HCT116 (cell line): ENCODE data around the gene KRTAP10-10.

Source experiments
- EGR1 ChIP-seq: IDR thresholded peaks from 2 replicates; pipeline ENCODE4 v1.6.1; 2012; ENCODE audit warnings: low read depth
- EZH2 ChIP-seq: fragments of 200-600 bp; sonication (generic); IDR thresholded peaks from 2 replicates; pipeline ENCODE4 v1.6.1; 2017; ENCODE audit warnings: antibody characterized with exemption, mixed run types
- EZH2phosphoT487 ChIP-seq: fragments of 200-600 bp; IDR thresholded peaks from 2 replicates; pipeline ENCODE4 v1.6.1; 2018; ENCODE audit warnings: antibody characterized with exemption, borderline replicate concordance
- JUND ChIP-seq: IDR thresholded peaks from 2 replicates; pipeline ENCODE4 v1.6.1; 2012
- MAX ChIP-seq: IDR thresholded peaks from 2 replicates; pipeline ENCODE4 v1.6.1; 2012
- POLR2A ChIP-seq: IDR thresholded peaks from 2 replicates; pipeline ENCODE4 v1.7.0; 2011; ENCODE audit warnings: borderline replicate concordance; ENCODE audit not compliant: insufficient read depth, insufficient read length; ENCODE audit errors: extremely low read depth
- POLR2AphosphoS5 ChIP-seq: IDR thresholded peaks from 2 replicates; pipeline ENCODE4 v1.6.1; 2011; ENCODE audit warnings: mild to moderate bottlenecking, low read depth, low read length, moderate library complexity
- SIN3A ChIP-seq: IDR thresholded peaks from 2 replicates; pipeline ENCODE4 v1.6.1; 2012; ENCODE audit warnings: low read depth
- SRF ChIP-seq: IDR thresholded peaks from 2 replicates; pipeline ENCODE4 v1.6.1; 2012; ENCODE audit warnings: low read depth
- TCF7L2 ChIP-seq: IDR thresholded peaks from 2 replicates; pipeline ENCODE4 v1.7.0; 2011; ENCODE audit warnings: borderline replicate concordance, inconsistent platforms; ENCODE audit not compliant: insufficient read depth, insufficient read length; ENCODE audit errors: extremely low read depth
- ZBTB33 ChIP-seq: IDR thresholded peaks from 2 replicates; pipeline ENCODE4 v1.6.1; 2011; ENCODE audit warnings: mild to moderate bottlenecking, low read length, moderate library complexity; ENCODE audit not compliant: insufficient replicate concordance; ENCODE audit errors: extremely low read depth
- TF ChIP-seq, protein P1 (sequence below), 3 experiments: fragments of 200-600 bp in 1 of 3; sonication (generic) in 1 of 3; IDR thresholded peaks in 2 of 3; conservative IDR thresholded peaks in 1 of 3; 2 replicates each; pipeline ENCODE4 v1.5.1; 2012 to 2017; ENCODE audit warnings: low read depth in 2 of 3, low read length in 2 of 3, antibody characterized with exemption in 1 of 3, borderline replicate concordance in 1 of 3, control low read depth in 1 of 3, mild to moderate bottlenecking in 1 of 3, mixed read lengths in 1 of 3, mixed run types in 1 of 3, moderate library complexity in 1 of 3; ENCODE audit not compliant: insufficient read depth in 1 of 3
- TF ChIP-seq, protein P2 (sequence below): IDR thresholded peaks from 2 replicates; pipeline ENCODE4 v1.6.1; 2012
- TF ChIP-seq, protein P3 (sequence below): IDR thresholded peaks from 2 replicates; pipeline ENCODE4 v1.6.1; 2012; ENCODE audit warnings: low read depth

DNA sequence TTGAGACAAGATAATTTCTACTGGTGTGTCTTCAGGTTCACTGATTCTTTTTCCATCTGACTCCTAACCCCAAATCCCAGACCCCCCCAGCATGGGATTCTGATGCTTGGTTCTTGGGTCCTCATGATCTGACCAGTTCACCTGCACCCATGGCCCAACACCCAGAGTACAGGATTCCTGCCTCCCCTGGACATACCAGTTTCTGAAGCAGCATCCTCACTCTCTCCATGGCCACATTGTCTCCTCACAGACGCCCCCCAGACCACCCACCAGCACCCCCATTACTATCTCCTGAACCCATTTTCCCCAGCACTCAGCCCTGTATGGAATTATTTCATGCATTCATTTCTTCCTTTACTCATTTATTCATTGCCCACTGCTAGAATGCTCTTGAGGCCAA, 19.7 kb downstream of the KRTAP10-10 start:
- TF ChIP-seq, protein P1, sequence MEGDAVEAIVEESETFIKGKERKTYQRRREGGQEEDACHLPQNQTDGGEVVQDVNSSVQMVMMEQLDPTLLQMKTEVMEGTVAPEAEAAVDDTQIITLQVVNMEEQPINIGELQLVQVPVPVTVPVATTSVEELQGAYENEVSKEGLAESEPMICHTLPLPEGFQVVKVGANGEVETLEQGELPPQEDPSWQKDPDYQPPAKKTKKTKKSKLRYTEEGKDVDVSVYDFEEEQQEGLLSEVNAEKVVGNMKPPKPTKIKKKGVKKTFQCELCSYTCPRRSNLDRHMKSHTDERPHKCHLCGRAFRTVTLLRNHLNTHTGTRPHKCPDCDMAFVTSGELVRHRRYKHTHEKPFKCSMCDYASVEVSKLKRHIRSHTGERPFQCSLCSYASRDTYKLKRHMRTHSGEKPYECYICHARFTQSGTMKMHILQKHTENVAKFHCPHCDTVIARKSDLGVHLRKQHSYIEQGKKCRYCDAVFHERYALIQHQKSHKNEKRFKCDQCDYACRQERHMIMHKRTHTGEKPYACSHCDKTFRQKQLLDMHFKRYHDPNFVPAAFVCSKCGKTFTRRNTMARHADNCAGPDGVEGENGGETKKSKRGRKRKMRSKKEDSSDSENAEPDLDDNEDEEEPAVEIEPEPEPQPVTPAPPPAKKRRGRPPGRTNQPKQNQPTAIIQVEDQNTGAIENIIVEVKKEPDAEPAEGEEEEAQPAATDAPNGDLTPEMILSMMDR (IDR thresholded peaks at IDR 0.05 in 2 of 3, conservative IDR thresholded peaks at IDR 0.05 in 1 of 3; ENCODE audit: borderline replicate concordance in 1 of 3, insufficient read depth in 1 of 3, low read depth in 2 of 3, low read length in 2 of 3): no peak
- no peak for TF ChIP-seq EZH2phosphoT487
- TF ChIP-seq SRF: no peak
- no peak for TF ChIP-seq POLR2A
- TF ChIP-seq ZBTB33: no peak
- no peak for TF ChIP-seq MAX
- TF ChIP-seq, protein P2, sequence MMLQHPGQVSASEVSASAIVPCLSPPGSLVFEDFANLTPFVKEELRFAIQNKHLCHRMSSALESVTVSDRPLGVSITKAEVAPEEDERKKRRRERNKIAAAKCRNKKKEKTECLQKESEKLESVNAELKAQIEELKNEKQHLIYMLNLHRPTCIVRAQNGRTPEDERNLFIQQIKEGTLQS: no peak
- TF ChIP-seq JUND: no peak
- no peak for TF ChIP-seq EZH2
- TF ChIP-seq SIN3A: no peak
- no peak for TF ChIP-seq EGR1
- no peak for TF ChIP-seq POLR2AphosphoS5
- no peak for TF ChIP-seq TCF7L2
- TF ChIP-seq, protein P3, sequence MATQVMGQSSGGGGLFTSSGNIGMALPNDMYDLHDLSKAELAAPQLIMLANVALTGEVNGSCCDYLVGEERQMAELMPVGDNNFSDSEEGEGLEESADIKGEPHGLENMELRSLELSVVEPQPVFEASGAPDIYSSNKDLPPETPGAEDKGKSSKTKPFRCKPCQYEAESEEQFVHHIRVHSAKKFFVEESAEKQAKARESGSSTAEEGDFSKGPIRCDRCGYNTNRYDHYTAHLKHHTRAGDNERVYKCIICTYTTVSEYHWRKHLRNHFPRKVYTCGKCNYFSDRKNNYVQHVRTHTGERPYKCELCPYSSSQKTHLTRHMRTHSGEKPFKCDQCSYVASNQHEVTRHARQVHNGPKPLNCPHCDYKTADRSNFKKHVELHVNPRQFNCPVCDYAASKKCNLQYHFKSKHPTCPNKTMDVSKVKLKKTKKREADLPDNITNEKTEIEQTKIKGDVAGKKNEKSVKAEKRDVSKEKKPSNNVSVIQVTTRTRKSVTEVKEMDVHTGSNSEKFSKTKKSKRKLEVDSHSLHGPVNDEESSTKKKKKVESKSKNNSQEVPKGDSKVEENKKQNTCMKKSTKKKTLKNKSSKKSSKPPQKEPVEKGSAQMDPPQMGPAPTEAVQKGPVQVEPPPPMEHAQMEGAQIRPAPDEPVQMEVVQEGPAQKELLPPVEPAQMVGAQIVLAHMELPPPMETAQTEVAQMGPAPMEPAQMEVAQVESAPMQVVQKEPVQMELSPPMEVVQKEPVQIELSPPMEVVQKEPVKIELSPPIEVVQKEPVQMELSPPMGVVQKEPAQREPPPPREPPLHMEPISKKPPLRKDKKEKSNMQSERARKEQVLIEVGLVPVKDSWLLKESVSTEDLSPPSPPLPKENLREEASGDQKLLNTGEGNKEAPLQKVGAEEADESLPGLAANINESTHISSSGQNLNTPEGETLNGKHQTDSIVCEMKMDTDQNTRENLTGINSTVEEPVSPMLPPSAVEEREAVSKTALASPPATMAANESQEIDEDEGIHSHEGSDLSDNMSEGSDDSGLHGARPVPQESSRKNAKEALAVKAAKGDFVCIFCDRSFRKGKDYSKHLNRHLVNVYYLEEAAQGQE: no peak
